GM21515 (cell line): ENCODE results near the gene XXYLT1.

Source experiments
- ATAC-seq: cut with Tn5 transposase; IDR thresholded peaks from one replicate; pipeline ENCODE4 v1.9.1; 2021; ENCODE audit not compliant: unreplicated experiment

Gene XXYLT1

GRCh38 chr3:195036574-195036973 is 234.4 kb downstream of the XXYLT1 start:
- ATAC-seq: no peak

- ATAC-seq: no peak
Observed at GRCh38 chr3:195036203-195036505, 234.8 kb downstream of the XXYLT1 start.

GRCh38 chr3:195035345-195036202 is 235.4 kb downstream of the XXYLT1 start:
- ATAC-seq: no peak

- no peak for ATAC-seq
Observed at GRCh38 chr3:195034541-195034940, 236.4 kb downstream of the XXYLT1 start.

- ATAC-seq: no peak
Observed at GRCh38 chr3:195034101-195034500, 236.9 kb downstream of the XXYLT1 start.

GRCh38 chr3:195033531-195034091 is 237.3 kb downstream of the XXYLT1 start:
- no peak for ATAC-seq

GRCh38 chr3:195032955-195033354 is 238.0 kb downstream of the XXYLT1 start:
- ATAC-seq: no peak

- ATAC-seq: no peak
Observed at GRCh38 chr3:195032106-195032759, 238.7 kb downstream of the XXYLT1 start.

- no peak for ATAC-seq
Observed at GRCh38 chr3:195031574-195032003, 239.4 kb downstream of the XXYLT1 start.

- ATAC-seq: no peak
Observed at GRCh38 chr3:195030791-195031321, 240.1 kb downstream of the XXYLT1 start.

GRCh38 chr3:195028877-195029606 is 241.9 kb downstream of the XXYLT1 start:
- no peak for ATAC-seq

GRCh38 chr3:195025884-195026200 is 245.1 kb downstream of the XXYLT1 start:
- ATAC-seq: no peak

- ATAC-seq: no peak
Observed at GRCh38 chr3:195025056-195025883, 245.7 kb downstream of the XXYLT1 start.

GRCh38 chr3:195023989-195024388 is 247.0 kb downstream of the XXYLT1 start:
- no peak for ATAC-seq

- no peak for ATAC-seq
Observed at GRCh38 chr3:195023576-195023975, 247.4 kb downstream of the XXYLT1 start.

GRCh38 chr3:195021692-195022091 is 249.3 kb downstream of the XXYLT1 start:
- no peak for ATAC-seq

GRCh38 chr3:195020921-195021320 is 250.0 kb downstream of the XXYLT1 start:
- no peak for ATAC-seq

GRCh38 chr3:195020185-195020584 is 250.8 kb downstream of the XXYLT1 start:
- ATAC-seq: no peak

- no peak for ATAC-seq
Observed at GRCh38 chr3:195019335-195019734, 251.6 kb downstream of the XXYLT1 start.
